ENCODE data around the gene LGALS1. TPM values are rescaled to one million over a fixed set of nuclear protein-coding genes. Genes with fewer than 3 reads are reported as not detected.

LGALS1 gene
- total and polyA plus RNA-seq, 9 of the 15 experiments (the other 6 are each of a cell fraction or from before 2014, with no cell fraction given): 160 to 800 (median 330) TPM

DNA sequence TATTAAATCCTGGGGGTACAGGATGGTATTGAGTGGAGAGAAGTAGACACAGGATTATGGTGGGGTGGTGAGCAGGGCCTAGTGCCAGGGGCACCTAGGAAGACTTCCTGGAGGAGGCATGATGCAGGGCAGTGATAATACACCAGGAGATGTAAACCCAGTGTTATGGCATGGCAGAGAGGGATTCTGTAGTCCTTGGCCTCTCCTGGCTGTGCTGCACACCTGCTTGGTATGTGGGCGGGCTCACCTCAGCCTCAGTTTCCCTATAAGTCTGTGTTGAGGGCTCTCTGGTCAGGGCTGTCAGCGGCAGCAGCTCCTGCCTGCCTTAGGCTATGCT is 14.8 kb upstream of the LGALS1 start (continued):
- TF ChIP-seq, protein P1, sequence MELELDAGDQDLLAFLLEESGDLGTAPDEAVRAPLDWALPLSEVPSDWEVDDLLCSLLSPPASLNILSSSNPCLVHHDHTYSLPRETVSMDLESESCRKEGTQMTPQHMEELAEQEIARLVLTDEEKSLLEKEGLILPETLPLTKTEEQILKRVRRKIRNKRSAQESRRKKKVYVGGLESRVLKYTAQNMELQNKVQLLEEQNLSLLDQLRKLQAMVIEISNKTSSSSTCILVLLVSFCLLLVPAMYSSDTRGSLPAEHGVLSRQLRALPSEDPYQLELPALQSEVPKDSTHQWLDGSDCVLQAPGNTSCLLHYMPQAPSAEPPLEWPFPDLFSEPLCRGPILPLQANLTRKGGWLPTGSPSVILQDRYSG (tag; conservative IDR thresholded peaks at IDR 0.05; ENCODE audit: low read depth): no peak
- TF ChIP-seq, protein P2, sequence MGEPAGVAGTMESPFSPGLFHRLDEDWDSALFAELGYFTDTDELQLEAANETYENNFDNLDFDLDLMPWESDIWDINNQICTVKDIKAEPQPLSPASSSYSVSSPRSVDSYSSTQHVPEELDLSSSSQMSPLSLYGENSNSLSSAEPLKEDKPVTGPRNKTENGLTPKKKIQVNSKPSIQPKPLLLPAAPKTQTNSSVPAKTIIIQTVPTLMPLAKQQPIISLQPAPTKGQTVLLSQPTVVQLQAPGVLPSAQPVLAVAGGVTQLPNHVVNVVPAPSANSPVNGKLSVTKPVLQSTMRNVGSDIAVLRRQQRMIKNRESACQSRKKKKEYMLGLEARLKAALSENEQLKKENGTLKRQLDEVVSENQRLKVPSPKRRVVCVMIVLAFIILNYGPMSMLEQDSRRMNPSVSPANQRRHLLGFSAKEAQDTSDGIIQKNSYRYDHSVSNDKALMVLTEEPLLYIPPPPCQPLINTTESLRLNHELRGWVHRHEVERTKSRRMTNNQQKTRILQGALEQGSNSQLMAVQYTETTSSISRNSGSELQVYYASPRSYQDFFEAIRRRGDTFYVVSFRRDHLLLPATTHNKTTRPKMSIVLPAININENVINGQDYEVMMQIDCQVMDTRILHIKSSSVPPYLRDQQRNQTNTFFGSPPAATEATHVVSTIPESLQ (CRISPR knock-in tag; IDR thresholded peaks at IDR 0.05): no peak
- peak; percentile 96 for TF ChIP-seq ZFP36 (IDR thresholded peaks at IDR 0.05; ENCODE audit: low read depth, low read length, partially characterized antibody)

DNA sequence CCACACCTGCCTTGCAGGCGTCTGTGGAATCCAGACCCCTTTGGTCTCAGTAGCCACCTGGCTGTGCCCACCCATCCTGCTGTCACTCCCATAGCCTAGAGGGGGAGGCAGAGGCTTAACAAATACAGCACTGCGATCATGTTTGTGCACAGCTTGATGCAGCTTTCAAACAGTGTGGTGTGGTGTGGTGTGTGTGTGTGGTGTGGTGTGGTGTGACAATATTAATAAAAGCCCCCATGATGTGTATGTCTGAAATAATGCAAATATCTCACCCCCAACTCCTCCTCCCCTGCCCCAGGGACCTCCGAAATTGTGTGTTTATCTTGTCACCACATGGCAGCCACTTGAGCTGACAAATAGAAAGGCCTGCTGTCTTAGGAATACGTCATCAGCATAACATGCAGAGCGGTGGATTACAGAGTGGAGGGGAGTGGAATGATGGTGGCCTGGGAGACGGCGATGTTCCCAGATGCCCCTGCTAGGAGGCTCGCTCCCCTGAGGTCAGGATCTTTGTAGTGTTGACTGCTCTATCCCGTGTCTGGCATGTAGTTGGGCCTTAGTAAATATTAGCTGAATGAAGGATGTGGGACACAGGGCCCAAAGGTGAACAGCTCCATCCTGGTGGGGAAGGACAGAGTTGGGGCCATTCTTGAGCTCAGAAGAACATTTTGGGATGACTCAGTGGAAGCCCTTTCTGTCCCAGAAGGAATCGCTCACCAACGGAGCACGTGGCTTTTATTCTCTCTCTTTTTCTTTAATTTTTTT is 14.1 kb upstream of the LGALS1 start:
- no TSS peak for BruUV-seq (replicated peaks)
- H3K4me2 ChIP-seq (ENCODE audit: insufficient read depth, low read length): peak overlapping the region; percentile 92
- TF ChIP-seq, protein P3, sequence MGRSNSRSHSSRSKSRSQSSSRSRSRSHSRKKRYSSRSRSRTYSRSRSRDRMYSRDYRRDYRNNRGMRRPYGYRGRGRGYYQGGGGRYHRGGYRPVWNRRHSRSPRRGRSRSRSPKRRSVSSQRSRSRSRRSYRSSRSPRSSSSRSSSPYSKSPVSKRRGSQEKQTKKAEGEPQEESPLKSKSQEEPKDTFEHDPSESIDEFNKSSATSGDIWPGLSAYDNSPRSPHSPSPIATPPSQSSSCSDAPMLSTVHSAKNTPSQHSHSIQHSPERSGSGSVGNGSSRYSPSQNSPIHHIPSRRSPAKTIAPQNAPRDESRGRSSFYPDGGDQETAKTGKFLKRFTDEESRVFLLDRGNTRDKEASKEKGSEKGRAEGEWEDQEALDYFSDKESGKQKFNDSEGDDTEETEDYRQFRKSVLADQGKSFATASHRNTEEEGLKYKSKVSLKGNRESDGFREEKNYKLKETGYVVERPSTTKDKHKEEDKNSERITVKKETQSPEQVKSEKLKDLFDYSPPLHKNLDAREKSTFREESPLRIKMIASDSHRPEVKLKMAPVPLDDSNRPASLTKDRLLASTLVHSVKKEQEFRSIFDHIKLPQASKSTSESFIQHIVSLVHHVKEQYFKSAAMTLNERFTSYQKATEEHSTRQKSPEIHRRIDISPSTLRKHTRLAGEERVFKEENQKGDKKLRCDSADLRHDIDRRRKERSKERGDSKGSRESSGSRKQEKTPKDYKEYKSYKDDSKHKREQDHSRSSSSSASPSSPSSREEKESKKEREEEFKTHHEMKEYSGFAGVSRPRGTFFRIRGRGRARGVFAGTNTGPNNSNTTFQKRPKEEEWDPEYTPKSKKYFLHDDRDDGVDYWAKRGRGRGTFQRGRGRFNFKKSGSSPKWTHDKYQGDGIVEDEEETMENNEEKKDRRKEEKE (IDR thresholded peaks at IDR 0.05; ENCODE audit: borderline replicate concordance in 1 of 2, control insufficient read depth in 1 of 2, low read depth in 2 of 2, low read length in 1 of 2): no peak
- TF ChIP-seq SMAD3 (CRISPR knock-in tag; conservative IDR thresholded peaks at IDR 0.05): no peak
- peak; percentile 36 to 65 for TF ChIP-seq RAD21 (CRISPR knock-in tag; conservative IDR thresholded peaks at IDR 0.05 in 1 of 2, IDR thresholded peaks at IDR 0.05 in 1 of 2)
- TF ChIP-seq CTBP1 (IDR thresholded peaks at IDR 0.05; ENCODE audit: borderline replicate concordance): no peak
- TF ChIP-seq, protein P4, sequence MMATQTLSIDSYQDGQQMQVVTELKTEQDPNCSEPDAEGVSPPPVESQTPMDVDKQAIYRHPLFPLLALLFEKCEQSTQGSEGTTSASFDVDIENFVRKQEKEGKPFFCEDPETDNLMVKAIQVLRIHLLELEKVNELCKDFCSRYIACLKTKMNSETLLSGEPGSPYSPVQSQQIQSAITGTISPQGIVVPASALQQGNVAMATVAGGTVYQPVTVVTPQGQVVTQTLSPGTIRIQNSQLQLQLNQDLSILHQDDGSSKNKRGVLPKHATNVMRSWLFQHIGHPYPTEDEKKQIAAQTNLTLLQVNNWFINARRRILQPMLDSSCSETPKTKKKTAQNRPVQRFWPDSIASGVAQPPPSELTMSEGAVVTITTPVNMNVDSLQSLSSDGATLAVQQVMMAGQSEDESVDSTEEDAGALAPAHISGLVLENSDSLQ (IDR thresholded peaks at IDR 0.05): peak; percentile 22; the same call in 1 of the 2 replicates
- no peak for TF ChIP-seq ZZZ3 (IDR thresholded peaks at IDR 0.05)
- TF ChIP-seq PTRF (tag; IDR thresholded peaks at IDR 0.05): no peak

More for the DNA sequence above, 14.1 kb upstream of the LGALS1 start:
- peak; percentile 83 for FAIRE-seq
- H3K79me2 ChIP-seq (ENCODE audit: control insufficient read depth, insufficient read depth, low read length): peaks cover 69% of the 10 kb centered on the region
- WGBS (ENCODE audit: insufficient coverage, low coverage, missing lambda C conversion rate): 29% methylated on average over 9 of the region's 12 CpGs
- H3K9me1 ChIP-seq (ENCODE audit: control insufficient read depth, insufficient read depth, low read length): peaks cover 4% of the 10 kb centered on the region
- H3K4me3 ChIP-seq: peak overlapping the region; percentile 63
- peaks cover 17% of the 10 kb centered on the region for H4K20me1 ChIP-seq (replicated peaks; ENCODE audit: control insufficient read depth, insufficient read depth, low read length)
- 0 out of 2 replicates have a peak overlapping the region, but pooled peaks have one; percentile 51 for H2AFZ ChIP-seq (ENCODE audit: low read depth, low read length)
- H3K9me3 ChIP-seq (replicated peaks; ENCODE audit: control insufficient read depth, insufficient read depth, low read depth, low read length): no peaks in the 10 kb centered on the region
- DNase-seq (ENCODE audit: extremely low read depth in 1 of 4, low spot score in 3 of 4): peak in 2 of 4 experiments; percentile 7 to 62
- POLR2A ChIA-PET: interaction anchor here (0.6 to 1.7 kb wide), 4 partner anchors 10 to 120 kb away, joined by 3 to 11 read pairs (median 7); partner anchors contain the start of gene LGALS1
- H3K27me3 ChIP-seq (ENCODE audit: control insufficient read depth in 2 of 2, insufficient read depth in 2 of 2, low read length in 2 of 2): no peaks in the 10 kb centered on the region
- H3K27ac ChIP-seq (ENCODE audit: extremely low read depth, low read depth, low read length): peak overlapping the region; percentile 66; the same call in 2 of the 3 replicates
- H3K9ac ChIP-seq (ENCODE audit: insufficient read depth in 1 of 2, low read depth in 2 of 2, low read length in 2 of 2): peak overlapping the region; percentile 71 to 86; a peak in 3 of 4 replicates
- H3K36me3 ChIP-seq (ENCODE audit: control insufficient read depth, insufficient read depth, low read length): peaks cover 53% of the 10 kb centered on the region; the same call in 2 of the 3 replicates
- CTCF ChIA-PET (ENCODE audit: low intra/inter-chr PET ratio): interaction anchor here (0.8 to 1.3 kb wide), 3 partner anchors 20 to 25 kb away, joined by 3 to 9 read pairs (median 4); partner anchors contain the start of gene NOL12
- intact Hi-C loops (cut with micrococcal nuclease) (loop anchor here (1.0 kb wide), 1 partner anchor 20 kb away; no protein-coding TSS in a partner anchor), in situ Hi-C loops (cut with MboI) (no loop called here)
- H3K4me1 ChIP-seq (replicated peaks in 1 of 2; ENCODE audit: control insufficient read depth in 2 of 2, insufficient read depth in 2 of 2, low read length in 2 of 2): peaks cover 20 to 34% of the 10 kb centered on the region in 2 experiments
- peak; percentile 38 for ATAC-seq

Data from K562 (cell line).